Loucy (cell line): ENCODE measurements around the gene RUNX2.

Experiments used
- EZH2phosphoT487 ChIP-seq: fragments of 200-600 bp; IDR thresholded peaks from 2 replicates; pipeline ENCODE4 v1.6.1; 2018; ENCODE audit warnings: antibody characterized with exemption, mild to moderate bottlenecking, moderate library complexity, borderline replicate concordance
- TF ChIP-seq, protein P1 (sequence below): fragments of 200-600 bp; sonication (generic); conservative IDR thresholded peaks from 2 replicates; pipeline ENCODE4 v1.5.1; 2014; ENCODE audit warnings: mild to moderate bottlenecking, antibody characterized with exemption, low read length

GRCh38 chr6:45450132-45450531, 122.0 kb downstream of the RUNX2 start:
- TF ChIP-seq, protein P1, sequence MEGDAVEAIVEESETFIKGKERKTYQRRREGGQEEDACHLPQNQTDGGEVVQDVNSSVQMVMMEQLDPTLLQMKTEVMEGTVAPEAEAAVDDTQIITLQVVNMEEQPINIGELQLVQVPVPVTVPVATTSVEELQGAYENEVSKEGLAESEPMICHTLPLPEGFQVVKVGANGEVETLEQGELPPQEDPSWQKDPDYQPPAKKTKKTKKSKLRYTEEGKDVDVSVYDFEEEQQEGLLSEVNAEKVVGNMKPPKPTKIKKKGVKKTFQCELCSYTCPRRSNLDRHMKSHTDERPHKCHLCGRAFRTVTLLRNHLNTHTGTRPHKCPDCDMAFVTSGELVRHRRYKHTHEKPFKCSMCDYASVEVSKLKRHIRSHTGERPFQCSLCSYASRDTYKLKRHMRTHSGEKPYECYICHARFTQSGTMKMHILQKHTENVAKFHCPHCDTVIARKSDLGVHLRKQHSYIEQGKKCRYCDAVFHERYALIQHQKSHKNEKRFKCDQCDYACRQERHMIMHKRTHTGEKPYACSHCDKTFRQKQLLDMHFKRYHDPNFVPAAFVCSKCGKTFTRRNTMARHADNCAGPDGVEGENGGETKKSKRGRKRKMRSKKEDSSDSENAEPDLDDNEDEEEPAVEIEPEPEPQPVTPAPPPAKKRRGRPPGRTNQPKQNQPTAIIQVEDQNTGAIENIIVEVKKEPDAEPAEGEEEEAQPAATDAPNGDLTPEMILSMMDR, result no peak
- TF ChIP-seq EZH2phosphoT487, result no peak
